Right atrium auricular region (tissue), 2 donors: Measurements from ENCODE around the gene TBC1D2. TPM values are rescaled to one million over a fixed set of nuclear protein-coding genes. Genes with fewer than 3 reads are reported as not detected.
"Not testable (repeated sequence)": the region's sequence is repeated elsewhere in the genome, so short reads cannot be mapped to it uniquely, and the experiment has no call there.

ENCODE experiments used
- DNase-seq: peaks from one replicate; pipeline ENCODE4 v3.0.0-alpha.2; 2019; ENCODE audit warnings: low spot score
- H3K27ac ChIP-seq, 2 donors: fragments of 200-600 bp; sonication (generic); 1 replicate in 1 of 2; 2 replicates in 1 of 2; pipeline ENCODE4 v1.5.1; 2016 to 2019
- H3K27me3 ChIP-seq, 2 donors: fragments of 200-600 bp; sonication (generic); one replicate each; pipeline versions ENCODE4 v1.5.1 to v1.6.0; 2017 to 2019
- H3K36me3 ChIP-seq: fragments of 200-600 bp; sonication (generic); one replicate; pipeline ENCODE4 v1.5.1; 2016
- H3K4me1 ChIP-seq, 2 donors: fragments of 200-600 bp; sonication (generic); one replicate each; pipeline versions ENCODE4 v1.5.1 to v1.6.0; 2017 to 2019
- H3K4me3 ChIP-seq, 2 donors: fragments of 200-600 bp; sonication (generic); 1 replicate in 1 of 2; 2 replicates in 1 of 2; pipeline ENCODE4 v1.5.1; 2017 to 2019; ENCODE audit warnings: mild to moderate bottlenecking in 1 of 2, moderate library complexity in 1 of 2
- H3K9me3 ChIP-seq, 2 donors: fragments of 200-600 bp; sonication (generic); one replicate each; pipeline ENCODE4 v1.5.1; 2019
- CTCF ChIP-seq, 2 donors: fragments of 200-600 bp; sonication (generic); IDR thresholded peaks; one replicate each; pipeline ENCODE4 v1.5.1; 2019; ENCODE audit warnings: antibody characterized with exemption in 2 of 2
- total RNA-seq, 2 donors: library from RNA; depleted of rRNA; stranded (reverse); fragments of >200 nt; gene quantifications; one replicate each; pipeline ENCODE4 v1.1.0, GENCODE V29; 2016

The TBC1D2 gene
- total RNA-seq, 2 donors from 2014 or later, result 2.6 to 4.6 TPM

GRCh38 chr9:98178874-98179850 is 76.3 kb downstream of the TBC1D2 start:
- Histone ChIP-seq H3K27ac (no peak overlapping the region), H3K9me3 (no peaks in the 10 kb centered on the region), H3K27me3 (no peaks in the 10 kb centered on the region), H3K36me3 (no peaks in the 10 kb centered on the region), H3K4me1 (no peaks in the 10 kb centered on the region), H3K4me3 (no peak overlapping the region)
- no peak for DNase-seq
- TF ChIP-seq CTCF (IDR thresholded peaks at IDR 0.05), result no peak

DNA sequence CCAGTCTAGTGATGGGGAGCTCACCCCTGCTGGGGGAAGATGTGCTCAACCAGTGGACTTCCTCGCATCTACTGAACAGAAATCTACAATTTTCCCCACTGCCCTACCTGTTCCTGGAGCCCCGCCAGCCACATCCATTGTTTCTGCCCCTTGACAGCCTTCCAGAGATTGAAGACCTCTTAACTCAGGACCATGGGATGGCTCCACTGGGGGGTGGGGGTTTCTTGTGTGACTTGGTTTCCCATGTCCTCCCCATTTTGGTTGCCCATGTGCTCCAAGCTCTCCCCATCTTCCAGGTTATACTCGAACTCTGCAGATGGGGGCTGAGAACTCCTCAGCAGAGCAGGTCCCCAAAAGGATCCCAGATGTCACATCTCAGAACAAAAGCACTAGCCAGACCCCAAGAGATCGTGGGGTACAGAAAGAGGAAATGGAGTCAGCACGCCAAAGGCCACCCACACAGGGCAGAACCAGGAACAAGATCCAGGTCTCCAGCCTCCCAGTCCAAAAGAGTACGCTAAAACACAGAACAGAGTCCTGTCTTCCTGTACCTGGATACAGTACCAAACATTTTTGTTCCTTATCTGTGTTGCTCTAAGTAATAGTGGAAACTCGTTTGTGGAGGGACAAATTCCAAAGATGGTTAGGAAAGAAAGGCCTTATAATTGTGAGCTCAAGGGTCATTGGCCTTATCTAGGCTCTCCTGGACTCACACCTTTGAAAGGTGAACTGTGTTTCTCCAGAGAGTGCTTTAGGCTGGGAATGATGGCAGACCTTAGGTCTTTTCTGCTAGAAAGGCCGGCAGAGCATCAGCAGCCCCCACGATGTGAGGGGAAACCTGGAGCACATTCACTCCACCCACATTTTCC is 78.8 kb downstream of the TBC1D2 start:
- Histone ChIP-seq H3K27me3 (no peaks in the 10 kb centered on the region), H3K27ac (no peak overlapping the region)
- TF ChIP-seq CTCF (IDR thresholded peaks at IDR 0.05), result no peak

DNA sequence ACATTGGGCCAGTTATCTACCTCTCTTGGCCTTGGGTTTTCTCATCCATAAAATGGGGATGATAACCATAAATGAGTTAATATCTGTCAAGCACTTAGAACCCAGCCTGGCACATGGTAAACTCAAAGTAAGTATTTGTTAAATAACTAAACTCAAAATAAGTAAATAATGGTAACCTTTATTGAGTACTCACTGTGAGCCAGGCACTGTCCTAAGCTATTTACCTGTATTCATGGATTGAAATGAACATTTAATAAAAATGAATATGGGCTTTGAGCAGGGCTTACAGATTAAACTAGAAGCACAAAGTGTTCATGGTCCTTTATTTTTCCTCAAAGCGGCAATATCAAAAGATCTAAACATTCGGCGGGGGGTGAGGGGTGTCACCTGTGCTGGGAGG is 79.7 kb downstream of the TBC1D2 start:
- Histone ChIP-seq H3K9me3 (no peaks in the 10 kb centered on the region), H3K27me3 (no peaks in the 10 kb centered on the region), H3K4me3 (no peak overlapping the region), H3K36me3 (no peaks in the 10 kb centered on the region), H3K27ac (no peak overlapping the region), H3K4me1 (no peaks in the 10 kb centered on the region)
- no peak for DNase-seq
- TF ChIP-seq CTCF (IDR thresholded peaks at IDR 0.05), result no peak

More for the DNA sequence above, 78.8 kb downstream of the TBC1D2 start:
- Histone ChIP-seq H3K4me3 (no peak overlapping the region), H3K9me3 (no peaks in the 10 kb centered on the region), H3K36me3 (no peaks in the 10 kb centered on the region), H3K4me1 (no peaks in the 10 kb centered on the region)
- DNase-seq, result no peak

DNA sequence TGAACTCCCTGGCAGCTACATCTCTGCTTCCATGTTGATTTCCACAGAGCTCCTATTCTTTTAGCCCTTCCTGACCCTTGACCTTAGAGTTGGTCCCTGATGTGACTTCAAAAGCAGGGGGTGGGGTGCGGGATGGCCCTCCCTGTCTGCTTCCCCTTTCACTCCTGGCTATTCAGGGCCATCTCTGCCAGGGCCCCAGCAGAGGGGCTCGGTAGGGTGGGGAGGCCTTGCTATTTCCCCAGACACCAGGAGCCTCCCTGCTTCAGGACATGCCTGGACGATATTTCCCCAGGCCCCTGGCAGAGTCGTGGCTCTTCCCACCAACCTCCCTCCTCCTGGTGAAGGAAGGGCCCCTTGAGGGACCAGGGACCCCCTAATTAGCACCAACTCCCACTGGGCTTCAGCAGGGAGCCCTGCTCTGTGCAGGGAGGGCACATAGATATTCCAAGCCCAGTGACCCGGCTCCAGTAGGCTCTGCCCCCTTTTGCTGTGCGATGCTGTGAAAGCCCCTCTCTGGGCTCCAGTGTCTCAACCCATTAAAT is 80.3 kb downstream of the TBC1D2 start:
- no peaks in the 10 kb centered on the region for H3K27me3 ChIP-seq
- no peaks in the 10 kb centered on the region for H3K36me3 ChIP-seq
- no peaks in the 10 kb centered on the region for H3K4me1 ChIP-seq
- H3K9me3 ChIP-seq, result no peaks in the 10 kb centered on the region
- no peak overlapping the region for H3K27ac ChIP-seq
- no peak for TF ChIP-seq CTCF (IDR thresholded peaks at IDR 0.05)
- no peak for DNase-seq
- H3K4me3 ChIP-seq, result no peak overlapping the region

DNA sequence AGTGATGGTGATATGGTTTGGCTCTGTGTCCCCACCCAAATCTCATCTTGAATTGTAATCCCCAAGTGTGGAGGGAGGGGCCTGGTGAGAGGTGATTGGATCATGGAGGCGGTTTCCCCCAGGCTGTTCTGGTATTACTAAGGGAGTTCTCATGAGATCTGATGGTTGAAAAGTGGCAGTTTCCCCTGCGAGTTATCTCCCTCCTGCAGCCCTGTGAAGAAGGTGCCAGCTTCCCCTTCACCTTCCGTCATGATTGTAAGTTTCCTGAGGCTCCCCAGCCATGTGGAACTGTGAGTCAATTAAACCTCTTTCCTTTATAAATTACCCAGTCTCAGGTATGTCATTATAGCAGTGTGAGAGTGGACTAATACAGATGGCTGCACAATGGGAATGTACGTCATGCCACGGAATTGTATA is 80.9 kb downstream of the TBC1D2 start:
- H3K36me3 ChIP-seq, H3K4me3 ChIP-seq, DNase-seq, H3K4me1 ChIP-seq, H3K9me3 ChIP-seq, H3K27ac ChIP-seq, H3K27me3 ChIP-seq: not testable (repeated sequence)

- no peak overlapping the region for H3K27ac ChIP-seq
- H3K27me3 ChIP-seq, result no peaks in the 10 kb centered on the region
- H3K36me3 ChIP-seq, result no peaks in the 10 kb centered on the region
- no peak for TF ChIP-seq CTCF (IDR thresholded peaks at IDR 0.05)
- no peaks in the 10 kb centered on the region for H3K4me1 ChIP-seq
- H3K4me3 ChIP-seq, result no peak overlapping the region
- H3K9me3 ChIP-seq, result no peaks in the 10 kb centered on the region
- no peak for DNase-seq
Measured at GRCh38 chr9:98173181-98173580, 82.3 kb downstream of the TBC1D2 start.
